IMR-90 (cell line): ENCODE data around the gene RAD51AP1. TPM values are rescaled to one million over a fixed set of nuclear protein-coding genes. Genes with fewer than 3 reads are reported as not detected.

Experiments used
- ATAC-seq: fragments of 200-7000 bp; cut with Tn5 transposase; 2 replicates; pipeline ENCODE4 v1.9.1; 2020; ENCODE audit warnings: low read depth, mild to moderate bottlenecking, moderate library complexity
- BruUV-seq: library from RNA; stranded (reverse); fragments of 400-500 nt; replicated peaks from 2 replicates; lab custom pipeline; 2021; lab: Mats Ljungman, UMichigan
- CTCF ChIA-PET: fragments of 300-600 bp; formaldehyde crosslinking; extraction: SDS; loops from one replicate; lab custom pipeline; 2021; ENCODE audit warnings: antibody characterized with exemption; lab: Yijun Ruan, JAX
- POLR2A ChIA-PET: fragments of 300-600 bp; sonication (Branson Sonifier 250); formaldehyde crosslinking; loops from one replicate; lab custom pipeline; 2022; ENCODE audit warnings: antibody characterized with exemption; ENCODE audit not compliant: unreplicated experiment; lab: Charles Lee
- DNase-seq: peaks from one replicate; pipeline ENCODE4 v3.0.0; 2013
- H2AFZ ChIP-seq: replicated peaks from 2 replicates; pipeline ENCODE3; 2013; ENCODE audit warnings: low read length, mild to moderate bottlenecking; ENCODE audit not compliant: poor library complexity
- H2AK5ac ChIP-seq: 2 replicates; pipeline ENCODE4 v1.6.1; 2013; ENCODE audit warnings: low read depth, low read length, inconsistent platforms
- H2AK9ac ChIP-seq: replicated peaks from 2 replicates; pipeline ENCODE3; 2013; ENCODE audit warnings: mild to moderate bottlenecking, low read depth, low read length, moderate library complexity; ENCODE audit not compliant: poor library complexity
- H2BK120ac ChIP-seq: 2 replicates; pipeline ENCODE4 v1.6.1; 2013; ENCODE audit warnings: low read depth, low read length, inconsistent platforms
- H2BK15ac ChIP-seq: 3 replicates; pipeline ENCODE4 v1.6.1; 2013; ENCODE audit warnings: low read depth, low read length, inconsistent platforms
- H2BK20ac ChIP-seq: 2 replicates; pipeline ENCODE4 v1.6.1; 2013; ENCODE audit warnings: low read depth, mild to moderate bottlenecking, inconsistent platforms, low read length, moderate library complexity
- H2BK5ac ChIP-seq: 2 replicates; pipeline ENCODE4 v1.6.1; 2013; ENCODE audit warnings: mild to moderate bottlenecking, low read depth, low read length, inconsistent platforms; ENCODE audit not compliant: poor library complexity, severe bottlenecking
- H3K14ac ChIP-seq: replicated peaks from 2 replicates; pipeline ENCODE4 v1.6.1; 2013; ENCODE audit warnings: low read depth, low read length, inconsistent platforms
- H3K18ac ChIP-seq: 2 replicates; pipeline ENCODE4 v1.6.1; 2013; ENCODE audit warnings: low read depth, low read length, control low read depth
- H3K23ac ChIP-seq: 2 replicates; pipeline ENCODE4 v1.6.1; 2013; ENCODE audit warnings: low read depth, low read length, inconsistent platforms
- H3K27ac ChIP-seq: 2 replicates; pipeline ENCODE4 v1.5.1; 2013; ENCODE audit warnings: mild to moderate bottlenecking, control low read depth, low read length; ENCODE audit not compliant: insufficient read depth
- H3K27me3 ChIP-seq: 2 replicates; pipeline ENCODE4 v1.6.1; 2013; ENCODE audit warnings: low read length; ENCODE audit not compliant: control insufficient read depth, insufficient read depth
- H3K36me3 ChIP-seq: 2 replicates; pipeline ENCODE4 v1.6.1; 2013; ENCODE audit warnings: low read length, mixed read lengths; ENCODE audit not compliant: control insufficient read depth, insufficient read depth
- H3K4ac ChIP-seq: 2 replicates; pipeline ENCODE4 v1.6.1; 2013; ENCODE audit warnings: low read depth, low read length, inconsistent platforms
- H3K4me1 ChIP-seq: 2 replicates; pipeline ENCODE4 v1.6.1; 2013; ENCODE audit warnings: low read length, mixed read lengths; ENCODE audit not compliant: control insufficient read depth, insufficient read depth
- H3K4me2 ChIP-seq: 2 replicates; pipeline ENCODE4 v1.6.1; 2013; ENCODE audit warnings: low read depth, mild to moderate bottlenecking, control low read depth, low read length, moderate library complexity
- H3K4me3 ChIP-seq: 2 replicates; pipeline ENCODE4 v1.5.1; 2013; ENCODE audit warnings: low read depth, mild to moderate bottlenecking, control low read depth, low read length, moderate library complexity; ENCODE audit not compliant: insufficient read depth
- H3K56ac ChIP-seq: 2 replicates; pipeline ENCODE4 v1.6.1; 2013; ENCODE audit warnings: low read length, inconsistent platforms; ENCODE audit not compliant: insufficient read depth; ENCODE audit errors: extremely low read depth
- H3K79me1 ChIP-seq, 2 experiments: 2 replicates each; pipeline ENCODE4 v1.6.1; 2013; ENCODE audit warnings: low read length in 2 of 2, inconsistent platforms in 1 of 2, low read depth in 1 of 2
- H3K9ac ChIP-seq: 2 replicates; pipeline ENCODE4 v1.6.1; 2013; ENCODE audit warnings: low read depth, low read length, control low read depth
- H3K9me1 ChIP-seq: 2 replicates; pipeline ENCODE4 v1.6.1; 2013; ENCODE audit warnings: low read length, inconsistent platforms; ENCODE audit not compliant: insufficient read depth
- H3K9me3 ChIP-seq: 2 replicates; pipeline ENCODE4 v1.6.1; 2013; ENCODE audit warnings: low read length; ENCODE audit not compliant: control insufficient read depth, insufficient read depth
- H4K20me1 ChIP-seq: 2 replicates; pipeline ENCODE4 v1.6.1; 2013; ENCODE audit warnings: low read length, inconsistent platforms; ENCODE audit not compliant: insufficient read depth
- H4K5ac ChIP-seq: 2 replicates; pipeline ENCODE4 v1.6.1; 2013; ENCODE audit warnings: mild to moderate bottlenecking, low read depth, low read length, control low read depth
- H4K8ac ChIP-seq, 2 experiments: 2 replicates each; pipeline ENCODE4 v1.6.1; 2013; ENCODE audit warnings: low read depth in 2 of 2, low read length in 2 of 2, control low read depth in 1 of 2, inconsistent platforms in 1 of 2
- H4K91ac ChIP-seq: 2 replicates; pipeline ENCODE4 v1.6.1; 2013; ENCODE audit warnings: low read depth, low read length, inconsistent platforms; ENCODE audit not compliant: insufficient read depth
- BHLHE40 ChIP-seq: fragments of 150-350 bp; IDR thresholded peaks from 2 replicates; pipeline ENCODE4 v1.6.1; 2016; ENCODE audit warnings: mild to moderate bottlenecking, low read depth, low read length
- CEBPB ChIP-seq: IDR thresholded peaks from 2 replicates; pipeline ENCODE4 v1.6.1; 2012; ENCODE audit warnings: low read depth, low read length, improper control_type of control experiment
- CHD1 ChIP-seq: IDR thresholded peaks from 2 replicates; pipeline ENCODE4 v1.6.1; 2012; ENCODE audit warnings: low read depth, low read length, improper control_type of control experiment
- CTCF ChIP-seq: conservative IDR thresholded peaks from 2 replicates; pipeline ENCODE4 v1.5.1; 2012; ENCODE audit warnings: mild to moderate bottlenecking, low read depth, low read length, improper control_type of control experiment
- ELK1 ChIP-seq: fragments of 150-350 bp; IDR thresholded peaks from 2 replicates; pipeline ENCODE4 v1.6.1; 2016; ENCODE audit warnings: low read depth, mild to moderate bottlenecking, low read length, moderate library complexity, borderline replicate concordance
- FOS ChIP-seq: fragments of 150-350 bp; IDR thresholded peaks from 2 replicates; pipeline ENCODE4 v1.6.1; 2016; ENCODE audit warnings: low read depth, low read length
- MAFK ChIP-seq: IDR thresholded peaks from 2 replicates; pipeline ENCODE4 v1.6.1; 2012; ENCODE audit warnings: low read depth, low read length, improper control_type of control experiment
- MAZ ChIP-seq: IDR thresholded peaks from 2 replicates; pipeline ENCODE4 v1.6.1; 2012; ENCODE audit warnings: low read depth, mild to moderate bottlenecking, low read length, improper control_type of control experiment, moderate library complexity, borderline replicate concordance
- MXI1 ChIP-seq: IDR thresholded peaks from 2 replicates; pipeline ENCODE4 v1.6.1; 2012; ENCODE audit warnings: low read depth, mild to moderate bottlenecking, low read length, moderate library complexity, borderline replicate concordance
- NFE2L2 ChIP-seq: fragments of 150-350 bp; IDR thresholded peaks from 2 replicates; pipeline ENCODE4 v1.6.1; 2016; ENCODE audit warnings: low read depth, mild to moderate bottlenecking, low read length
- POLR2A ChIP-seq: IDR thresholded peaks from 2 replicates; pipeline ENCODE4 v1.6.1; 2012; ENCODE audit warnings: mild to moderate bottlenecking, low read depth, low read length
- RAD21 ChIP-seq: IDR thresholded peaks from 2 replicates; pipeline ENCODE4 v1.6.1; 2012; ENCODE audit warnings: low read length, improper control_type of control experiment
- RCOR1 ChIP-seq: IDR thresholded peaks from 2 replicates; pipeline ENCODE4 v1.6.1; 2012; ENCODE audit warnings: mild to moderate bottlenecking, low read length, improper control_type of control experiment; ENCODE audit not compliant: insufficient replicate concordance
- RFX5 ChIP-seq: IDR thresholded peaks from 2 replicates; pipeline ENCODE4 v1.8.0; 2012; ENCODE audit warnings: low read depth, mild to moderate bottlenecking, low read length, moderate library complexity
- SMC3 ChIP-seq: fragments of 150-350 bp; IDR thresholded peaks from 2 replicates; pipeline ENCODE4 v1.6.1; 2016; ENCODE audit warnings: low read depth, mild to moderate bottlenecking, antibody characterized with exemption, low read length, moderate library complexity
- USF2 ChIP-seq: fragments of 150-350 bp; IDR thresholded peaks from 2 replicates; pipeline ENCODE4 v1.6.1; 2017; ENCODE audit warnings: mild to moderate bottlenecking, antibody characterized with exemption, low read length, low read depth
- WGBS, 2 experiments: methylation state at CpG; one replicate each; pipeline versions ENCODE4 v1.1.5 to v1.1.7; 2013; ENCODE audit warnings: missing lambda C conversion rate in 2 of 2; ENCODE audit not compliant: insufficient read length in 1 of 2; ENCODE audit errors: extremely low coverage in 2 of 2; 5-methylcytosine and 5-hydroxymethylcytosine counted together
- dilution Hi-C: fragments of 300-500 bp; cut with HindIII; formaldehyde crosslinking; loops from one replicate; pipeline ENCODE4 v1.14.3; 2018; ENCODE audit warnings: low sequenced_read_pairs; ENCODE audit not compliant: unreplicated experiment
- in situ Hi-C: fragments of 300-500 bp; cut with MboI; formaldehyde crosslinking; loops from 3 replicates; pipeline ENCODE4 v1.14.3; 2019; ENCODE audit warnings: low sequenced_read_pairs, inconsistent platforms, mixed read lengths
- intact Hi-C: fragments of 100-400 bp; cut with micrococcal nuclease; formaldehyde crosslinking; loops from 2 replicates; pipeline ENCODE4 v1.10.0; 2022
- polyA plus RNA-seq, 3 experiments: library from polyadenylated mRNA; depleted of rRNA; stranded (reverse); fragments of >200 nt; gene quantifications; 2 replicates each; pipeline ENCODE4 v1.2.3, GENCODE V29; 2012; ENCODE audit warnings: low replicate concordance in 1 of 3
- total RNA-seq: library from RNA; depleted of rRNA; stranded (reverse); fragments of >200 nt; gene quantifications from 2 replicates; pipeline ENCODE4 v1.2.3, GENCODE V29; 2012

Gene RAD51AP1
- total and polyA plus RNA-seq, 2 of the 4 experiments (the other 2 are of a cell fraction): 6.5 to 10.2 TPM

GRCh38 chr12:4557586-4557985, 18.9 kb downstream of the RAD51AP1 start:
- ATAC-seq (no peak), DNase-seq (no peak)
- dilution Hi-C loops: no loop called here
- H4K20me1 ChIP-seq: no peaks in the 10 kb centered on the region
- in situ Hi-C loops: no loop called here
- no peak overlapping the region for H3K18ac ChIP-seq
- H2BK120ac ChIP-seq: no peak overlapping the region
- no peak overlapping the region for H2BK20ac ChIP-seq
- no TSS peak for BruUV-seq
- WGBS, 2 experiments: 89% methylated on average over 4 of the region's 5 CpGs; no CpG with 5 or more reads in 1 of the 2 experiments
- no peaks in the 10 kb centered on the region; a peak in 1 of 4 replicates for H3K79me1 ChIP-seq
- no peaks in the 10 kb centered on the region for H3K4me1 ChIP-seq
- no peak overlapping the region for H4K91ac ChIP-seq
- H3K23ac ChIP-seq: no peak overlapping the region
- H3K56ac ChIP-seq: no peak overlapping the region
- no peak overlapping the region for H4K8ac ChIP-seq
- H3K36me3 ChIP-seq: peaks cover 4% of the 10 kb centered on the region; the same call in 1 of the 2 replicates
- ChIA-PET CTCF (no interaction called here), POLR2A (no interaction called here)
- no peaks in the 10 kb centered on the region for H3K9me3 ChIP-seq
- no peak overlapping the region for H3K14ac ChIP-seq
- no peak overlapping the region for H2AK5ac ChIP-seq
- no peak overlapping the region for H3K4ac ChIP-seq
- no peak overlapping the region for H3K4me2 ChIP-seq
- intact Hi-C loops: no loop called here
- H2BK15ac ChIP-seq: no peak overlapping the region
- H4K5ac ChIP-seq: no peak overlapping the region
- no peak overlapping the region for H3K9ac ChIP-seq
- no peak overlapping the region for H3K4me3 ChIP-seq
- no peak for TF ChIP-seq USF2
- no peak for TF ChIP-seq CTCF
- no peak for TF ChIP-seq SMC3
- no peak for TF ChIP-seq RCOR1
- TF ChIP-seq ELK1: no peak
- no peak for TF ChIP-seq RFX5
- TF ChIP-seq BHLHE40: no peak
- no peak for TF ChIP-seq MAFK
- TF ChIP-seq POLR2A: no peak
- no peak for TF ChIP-seq RAD21
- TF ChIP-seq CHD1: no peak
- no peak for TF ChIP-seq FOS
- no peak for TF ChIP-seq MAZ
- TF ChIP-seq NFE2L2: no peak
- TF ChIP-seq MXI1: no peak
- no peak for TF ChIP-seq CEBPB
- no peak overlapping the region for H2AK9ac ChIP-seq
- H2BK5ac ChIP-seq: no peak overlapping the region
- no peaks in the 10 kb centered on the region for H3K27me3 ChIP-seq
- H3K9me1 ChIP-seq: no peaks in the 10 kb centered on the region
- H3K27ac ChIP-seq: no peak overlapping the region
- H2AFZ ChIP-seq: no peak overlapping the region
